ENCODE measurements around the gene RCCD1.

DNA sequence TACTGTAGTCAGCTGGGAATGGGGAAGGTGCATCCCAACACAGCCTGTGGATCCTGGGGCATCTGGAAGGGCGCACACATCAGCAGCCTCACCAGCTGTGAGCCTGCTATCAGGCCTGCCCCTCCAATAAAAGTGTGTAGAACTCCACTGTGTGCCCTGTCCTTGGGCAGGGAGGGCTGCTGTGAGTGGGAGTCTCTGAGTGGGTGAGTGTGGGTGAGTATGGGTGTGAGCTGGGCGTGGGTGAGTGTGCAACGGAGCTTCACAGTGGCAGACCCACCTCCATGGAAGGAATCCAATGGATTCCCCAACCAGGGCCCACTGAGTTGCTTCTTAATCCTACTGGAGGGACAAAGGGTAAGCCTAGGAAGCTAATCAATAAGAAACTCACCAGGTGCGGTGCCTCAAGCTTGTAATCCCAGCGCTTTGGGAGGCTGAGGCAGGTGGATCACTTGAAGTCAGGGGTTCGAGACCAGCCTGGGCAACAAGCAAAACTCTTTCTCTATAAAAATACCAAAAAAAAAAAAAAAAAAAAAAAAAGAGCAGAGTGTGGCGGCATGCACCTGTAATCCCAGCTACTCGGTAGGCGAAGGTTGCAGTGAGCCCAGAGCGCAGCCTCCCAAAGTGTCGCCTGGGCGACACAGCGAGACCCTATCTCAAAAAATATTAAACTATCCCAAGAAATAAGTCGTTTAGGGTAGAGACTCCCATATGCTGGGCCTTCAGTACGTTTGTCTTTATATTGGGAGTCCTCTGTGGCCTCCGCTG lies 555 bp upstream of the RCCD1 start:
- TF ChIP-seq, protein P1, sequence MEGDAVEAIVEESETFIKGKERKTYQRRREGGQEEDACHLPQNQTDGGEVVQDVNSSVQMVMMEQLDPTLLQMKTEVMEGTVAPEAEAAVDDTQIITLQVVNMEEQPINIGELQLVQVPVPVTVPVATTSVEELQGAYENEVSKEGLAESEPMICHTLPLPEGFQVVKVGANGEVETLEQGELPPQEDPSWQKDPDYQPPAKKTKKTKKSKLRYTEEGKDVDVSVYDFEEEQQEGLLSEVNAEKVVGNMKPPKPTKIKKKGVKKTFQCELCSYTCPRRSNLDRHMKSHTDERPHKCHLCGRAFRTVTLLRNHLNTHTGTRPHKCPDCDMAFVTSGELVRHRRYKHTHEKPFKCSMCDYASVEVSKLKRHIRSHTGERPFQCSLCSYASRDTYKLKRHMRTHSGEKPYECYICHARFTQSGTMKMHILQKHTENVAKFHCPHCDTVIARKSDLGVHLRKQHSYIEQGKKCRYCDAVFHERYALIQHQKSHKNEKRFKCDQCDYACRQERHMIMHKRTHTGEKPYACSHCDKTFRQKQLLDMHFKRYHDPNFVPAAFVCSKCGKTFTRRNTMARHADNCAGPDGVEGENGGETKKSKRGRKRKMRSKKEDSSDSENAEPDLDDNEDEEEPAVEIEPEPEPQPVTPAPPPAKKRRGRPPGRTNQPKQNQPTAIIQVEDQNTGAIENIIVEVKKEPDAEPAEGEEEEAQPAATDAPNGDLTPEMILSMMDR (IDR thresholded peaks at IDR 0.05 in 2 of 3, conservative IDR thresholded peaks at IDR 0.05 in 1 of 3; ENCODE audit: borderline replicate concordance in 1 of 3, insufficient read depth in 1 of 3, low read depth in 2 of 3, low read length in 2 of 3) = no peak
- TF ChIP-seq POLR2A (IDR thresholded peaks at IDR 0.05; ENCODE audit: borderline replicate concordance, extremely low read depth, insufficient read depth, insufficient read length) (no peak), EGR1 (IDR thresholded peaks at IDR 0.05; ENCODE audit: low read depth) (no peak)
- TF ChIP-seq, protein P2, sequence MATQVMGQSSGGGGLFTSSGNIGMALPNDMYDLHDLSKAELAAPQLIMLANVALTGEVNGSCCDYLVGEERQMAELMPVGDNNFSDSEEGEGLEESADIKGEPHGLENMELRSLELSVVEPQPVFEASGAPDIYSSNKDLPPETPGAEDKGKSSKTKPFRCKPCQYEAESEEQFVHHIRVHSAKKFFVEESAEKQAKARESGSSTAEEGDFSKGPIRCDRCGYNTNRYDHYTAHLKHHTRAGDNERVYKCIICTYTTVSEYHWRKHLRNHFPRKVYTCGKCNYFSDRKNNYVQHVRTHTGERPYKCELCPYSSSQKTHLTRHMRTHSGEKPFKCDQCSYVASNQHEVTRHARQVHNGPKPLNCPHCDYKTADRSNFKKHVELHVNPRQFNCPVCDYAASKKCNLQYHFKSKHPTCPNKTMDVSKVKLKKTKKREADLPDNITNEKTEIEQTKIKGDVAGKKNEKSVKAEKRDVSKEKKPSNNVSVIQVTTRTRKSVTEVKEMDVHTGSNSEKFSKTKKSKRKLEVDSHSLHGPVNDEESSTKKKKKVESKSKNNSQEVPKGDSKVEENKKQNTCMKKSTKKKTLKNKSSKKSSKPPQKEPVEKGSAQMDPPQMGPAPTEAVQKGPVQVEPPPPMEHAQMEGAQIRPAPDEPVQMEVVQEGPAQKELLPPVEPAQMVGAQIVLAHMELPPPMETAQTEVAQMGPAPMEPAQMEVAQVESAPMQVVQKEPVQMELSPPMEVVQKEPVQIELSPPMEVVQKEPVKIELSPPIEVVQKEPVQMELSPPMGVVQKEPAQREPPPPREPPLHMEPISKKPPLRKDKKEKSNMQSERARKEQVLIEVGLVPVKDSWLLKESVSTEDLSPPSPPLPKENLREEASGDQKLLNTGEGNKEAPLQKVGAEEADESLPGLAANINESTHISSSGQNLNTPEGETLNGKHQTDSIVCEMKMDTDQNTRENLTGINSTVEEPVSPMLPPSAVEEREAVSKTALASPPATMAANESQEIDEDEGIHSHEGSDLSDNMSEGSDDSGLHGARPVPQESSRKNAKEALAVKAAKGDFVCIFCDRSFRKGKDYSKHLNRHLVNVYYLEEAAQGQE (IDR thresholded peaks at IDR 0.05; ENCODE audit: low read depth) = no peak
